Esophagus muscularis mucosa (tissue), 4 donors: ENCODE measurements around the gene NFAM1. TPM values are rescaled to one million over a fixed set of nuclear protein-coding genes. Genes with fewer than 3 reads are reported as not detected.

Experiments
- DNase-seq: peaks from one replicate; pipeline ENCODE4 v3.0.0-alpha.2; 2017; ENCODE audit errors: extremely low spot score
- H3K27ac ChIP-seq, 4 donors: fragments of 200-600 bp; sonication (generic); replicated peaks in 1 of 4; 1 replicate in 3 of 4; 2 replicates in 1 of 4; pipeline ENCODE4 v1.5.1; 2016 to 2019; ENCODE audit warnings: mild to moderate bottlenecking in 1 of 4
- H3K27me3 ChIP-seq, 4 donors: fragments of 200-600 bp; sonication (generic); one replicate each; pipeline versions ENCODE4 v1.5.1 to v1.6.0; 2016 to 2019
- H3K36me3 ChIP-seq, 4 donors: fragments of 200-600 bp; sonication (generic); one replicate each; pipeline ENCODE4 v1.5.1; 2016 to 2019
- H3K4me1 ChIP-seq, 4 donors: fragments of 200-600 bp; sonication (generic); one replicate each; pipeline ENCODE4 v1.5.1; 2016 to 2019
- H3K4me3 ChIP-seq, 4 donors: fragments of 200-600 bp; sonication (generic); 1 replicate in 2 of 4; 2 replicates in 2 of 4; pipeline ENCODE4 v1.5.1; 2016 to 2019; ENCODE audit warnings: mild to moderate bottlenecking in 4 of 4, moderate library complexity in 1 of 4
- H3K9me3 ChIP-seq, 4 donors: fragments of 200-600 bp; sonication (generic); 1 replicate in 3 of 4; 2 replicates in 1 of 4; pipeline ENCODE4 v1.5.1; 2016 to 2019
- CTCF ChIP-seq, 3 experiments: fragments of 200-600 bp in 2 of 3; fragments of 450-650 bp in 1 of 3; sonication (generic) in 2 of 3; IDR thresholded peaks; one replicate each; pipeline ENCODE4 v1.5.1; 2017 to 2019; ENCODE audit warnings: antibody characterized with exemption in 3 of 3, mild to moderate bottlenecking in 2 of 3, moderate library complexity in 1 of 3
- EP300 ChIP-seq: sonication (generic); formaldehyde crosslinking; IDR thresholded peaks from one replicate; pipeline ENCODE4 v1.6.1; 2017; ENCODE audit warnings: antibody characterized with exemption
- POLR2A ChIP-seq: fragments of 450-650 bp; IDR thresholded peaks from one replicate; pipeline ENCODE4 v1.6.1; 2017; ENCODE audit warnings: antibody characterized with exemption, moderate library complexity, mild to moderate bottlenecking, low read depth
- POLR2AphosphoS5 ChIP-seq, 2 donors: sonication (generic); formaldehyde crosslinking; IDR thresholded peaks; one replicate each; pipeline ENCODE4 v1.6.1; 2017; ENCODE audit warnings: antibody characterized with exemption in 2 of 2
- WGBS: methylation state at CpG from one replicate; pipeline ENCODE4 v1.1.5; 2018; 5-methylcytosine and 5-hydroxymethylcytosine counted together
- intact Hi-C: fragments of 100-400 bp; cut with DNase I; formaldehyde crosslinking; loops from one replicate; pipeline ENCODE4 v1.15.1; 2023
- total RNA-seq, 4 donors: library from RNA; depleted of rRNA; stranded (reverse); fragments of >200 nt; gene quantifications; one replicate each; pipeline versions ENCODE4 v1.1.0 to v1.2.1, GENCODE V29; 2016

The NFAM1 gene
- total RNA-seq, 4 donors from 2014 or later, result 2.1 to 5.1 (median 2.9) TPM

GRCh38 chr22:42364604-42365110 lies 67.5 kb downstream of the NFAM1 start:
- no peak for DNase-seq
- peaks cover 41 to 50% (median 49%) of the 10 kb centered on the region in 4 donors for H3K4me1 ChIP-seq

GRCh38 chr22:42363892-42364291 lies 68.3 kb downstream of the NFAM1 start:
- intact Hi-C loops, result no loop called here
- H3K36me3 ChIP-seq, result no peaks in the 10 kb centered on the region
- DNase-seq, result no peak
- peak overlapping the region in 3 of 4 donors; percentile 13 to 75 (median 26) for H3K27ac ChIP-seq
- WGBS, result 95% methylated on average over 6 of the region's 6 CpGs
- H3K4me3 ChIP-seq, result no peak overlapping the region
- peaks cover 0 to 4% (median 0%) of the 10 kb centered on the region in 4 donors for H3K27me3 ChIP-seq
- H3K4me1 ChIP-seq, result peaks cover 38 to 46% (median 44%) of the 10 kb centered on the region in 4 donors
- no peaks in the 10 kb centered on the region for H3K9me3 ChIP-seq
- TF ChIP-seq CTCF (IDR thresholded peaks at IDR 0.05) (no peak), EP300 (no peak), POLR2A (no peak)

More at GRCh38 chr22:42364604-42365110, 67.5 kb downstream of the NFAM1 start:
- Histone ChIP-seq H3K9me3 (no peaks in the 10 kb centered on the region), H3K27ac (peak overlapping the region; percentile 53 to 76 (median 70)), H3K4me3 (peak overlapping the region in 3 of 4 donors; percentile 9 to 13 (median 12)), H3K27me3 (peaks cover 0 to 4% (median 0%) of the 10 kb centered on the region in 4 donors), H3K36me3 (no peaks in the 10 kb centered on the region)
- intact Hi-C loops, result loop anchor here (5.0 kb wide), 2 partner anchors 73 to 92 kb away; partner anchors contain the start of gene TCF20
- TF ChIP-seq EP300 (no peak), POLR2A (no peak), CTCF (IDR thresholded peaks at IDR 0.05) (no peak), POLR2AphosphoS5 (IDR thresholded peaks at IDR 0.05) (no peak)
- 52% methylated on average over 13 of the region's 13 CpGs for WGBS

- 95% methylated on average over 10 of the region's 10 CpGs for WGBS
- Histone ChIP-seq H3K36me3 (no peaks in the 10 kb centered on the region), H3K4me3 (no peak overlapping the region), H3K27ac (no peak overlapping the region), H3K27me3 (no peaks in the 10 kb centered on the region), H3K4me1 (peaks cover 20 to 32% (median 29%) of the 10 kb centered on the region in 4 donors), H3K9me3 (no peaks in the 10 kb centered on the region)
- TF ChIP-seq EP300, result no peak
- no peak for TF ChIP-seq POLR2A
- TF ChIP-seq POLR2AphosphoS5 (IDR thresholded peaks at IDR 0.05), result no peak
- intact Hi-C loops, result no loop called here
- no peak for DNase-seq
Measured at GRCh38 chr22:42361523-42361922, 70.7 kb downstream of the NFAM1 start.

- intact Hi-C loops, result no loop called here
- DNase-seq, result no peak
- Histone ChIP-seq H3K4me3 (no peak overlapping the region), H3K36me3 (no peaks in the 10 kb centered on the region), H3K4me1 (peaks cover 9 to 20% (median 17%) of the 10 kb centered on the region in 4 donors), H3K27ac (no peak overlapping the region), H3K9me3 (no peaks in the 10 kb centered on the region), H3K27me3 (no peaks in the 10 kb centered on the region)
- no peak for TF ChIP-seq CTCF (IDR thresholded peaks at IDR 0.05)
- TF ChIP-seq POLR2AphosphoS5 (IDR thresholded peaks at IDR 0.05), result no peak
- TF ChIP-seq POLR2A, result no peak
- TF ChIP-seq EP300, result no peak
- WGBS, result 85% methylated on average over 5 of the region's 7 CpGs
Measured at GRCh38 chr22:42360348-42360747, 71.9 kb downstream of the NFAM1 start.

DNA sequence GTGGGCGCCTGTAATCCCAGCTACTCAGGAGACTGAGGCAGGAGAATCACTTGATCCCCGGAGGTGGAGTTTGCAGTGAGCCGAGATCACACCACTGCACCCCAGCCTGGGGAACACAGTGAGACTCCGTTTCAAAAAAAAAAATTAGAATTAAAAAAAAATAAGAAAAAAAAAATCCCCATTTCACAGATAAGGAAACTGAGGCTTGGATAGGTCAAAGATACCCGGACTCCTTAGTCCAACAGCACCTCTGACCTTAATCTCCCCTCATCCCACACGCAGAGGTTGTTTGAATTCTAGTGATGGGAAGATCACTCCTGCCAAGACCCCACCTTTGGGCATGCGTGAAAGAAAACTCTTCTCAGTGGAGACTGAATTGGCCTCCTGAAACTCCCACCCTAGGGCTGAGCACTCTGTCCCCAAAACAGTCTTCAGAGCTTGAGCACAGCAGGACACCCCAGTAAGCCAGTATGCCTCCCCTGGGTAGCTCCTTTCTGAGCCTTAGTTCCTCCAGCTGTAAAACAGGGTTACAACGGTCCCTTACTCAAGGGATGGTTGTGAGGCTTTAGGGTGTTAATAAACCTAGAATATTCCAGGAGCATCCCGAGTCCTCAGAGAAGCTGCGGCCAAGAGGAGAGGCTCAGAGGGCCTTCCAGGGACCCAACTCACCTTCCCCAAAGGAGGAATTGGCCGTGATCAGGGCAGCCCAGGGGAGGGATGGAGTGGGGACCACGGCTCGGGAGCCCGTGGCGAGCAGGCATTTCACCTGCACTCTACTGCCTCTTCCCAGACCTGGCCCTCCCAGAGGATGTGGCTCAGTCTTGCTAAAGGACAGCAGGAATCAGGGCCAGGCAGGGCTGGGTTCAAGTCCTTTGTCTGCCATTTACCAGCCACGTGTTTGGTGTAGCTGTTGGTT lies 73.3 kb downstream of the NFAM1 start:
- intact Hi-C loops, result no loop called here
- H3K9me3 ChIP-seq, result no peaks in the 10 kb centered on the region
- H3K4me3 ChIP-seq, result no peak overlapping the region
- H3K27ac ChIP-seq, result no peak overlapping the region
- 86% methylated on average over 16 of the region's 16 CpGs for WGBS
- TF ChIP-seq CTCF (IDR thresholded peaks at IDR 0.05), result no peak
- TF ChIP-seq POLR2AphosphoS5 (IDR thresholded peaks at IDR 0.05), result no peak
- no peak for TF ChIP-seq EP300
- H3K36me3 ChIP-seq, result no peaks in the 10 kb centered on the region
- DNase-seq, result no peak
- peaks cover 0 to 12% (median 11%) of the 10 kb centered on the region in 4 donors for H3K4me1 ChIP-seq
- no peaks in the 10 kb centered on the region for H3K27me3 ChIP-seq
